Measurements from ENCODE around the gene NMBR.
"Not testable (repeated sequence)": the region's sequence is repeated elsewhere in the genome, so short reads cannot be mapped to it uniquely, and the experiment has no call there.

NMBR gene

GRCh38 chr6:142051404-142051803 is 95.5 kb downstream of the NMBR start:
- DNase-seq: no peak

GRCh38 chr6:142048593-142048980 is 98.3 kb downstream of the NMBR start:
- no peak for DNase-seq

DNA sequence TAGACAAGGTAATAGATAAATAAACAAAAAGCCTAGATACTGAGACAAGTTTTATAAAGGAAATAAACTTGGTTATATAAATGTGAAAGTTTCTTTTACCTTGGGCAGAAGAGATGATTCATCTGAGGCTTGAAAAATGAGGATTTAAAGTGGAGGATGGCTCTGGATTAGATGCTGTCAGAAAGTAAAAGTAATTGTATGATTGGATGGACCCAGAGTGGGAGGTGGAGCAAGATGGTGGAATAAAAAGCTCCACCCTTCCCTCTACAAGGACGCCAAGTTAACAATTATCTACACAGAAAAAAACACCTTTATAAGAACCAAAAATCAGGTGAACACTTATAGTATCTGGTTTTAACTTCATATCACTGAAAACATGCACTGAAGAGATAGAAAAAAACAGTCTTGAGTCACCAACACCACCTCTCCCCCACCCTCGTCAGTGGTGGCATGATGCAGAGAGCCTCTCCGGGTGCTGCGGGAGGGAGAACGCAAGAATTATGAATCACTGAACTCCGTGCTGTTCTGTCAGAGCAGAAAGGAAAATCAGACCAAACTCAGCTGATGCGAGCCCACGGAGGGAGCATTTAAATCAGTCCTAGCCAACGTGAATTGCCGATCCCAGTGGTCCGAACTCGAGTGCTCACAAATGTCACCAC is 98.9 kb downstream of the NMBR start:
- no peak for DNase-seq

GRCh38 chr6:142045380-142046278 is 101.3 kb downstream of the NMBR start:
- no peak for DNase-seq

- DNase-seq: no peak
These were observed 111.0 kb downstream of the NMBR start for GRCh38 chr6:142035890-142036289.

GRCh38 chr6:142031035-142031434 is 115.9 kb downstream of the NMBR start:
- DNase-seq: no peak

- no peak for DNase-seq
These were observed 116.8 kb downstream of the NMBR start for GRCh38 chr6:142030115-142030619.

- no peak for DNase-seq
These were observed 118.4 kb downstream of the NMBR start for GRCh38 chr6:142028527-142028926.

DNA sequence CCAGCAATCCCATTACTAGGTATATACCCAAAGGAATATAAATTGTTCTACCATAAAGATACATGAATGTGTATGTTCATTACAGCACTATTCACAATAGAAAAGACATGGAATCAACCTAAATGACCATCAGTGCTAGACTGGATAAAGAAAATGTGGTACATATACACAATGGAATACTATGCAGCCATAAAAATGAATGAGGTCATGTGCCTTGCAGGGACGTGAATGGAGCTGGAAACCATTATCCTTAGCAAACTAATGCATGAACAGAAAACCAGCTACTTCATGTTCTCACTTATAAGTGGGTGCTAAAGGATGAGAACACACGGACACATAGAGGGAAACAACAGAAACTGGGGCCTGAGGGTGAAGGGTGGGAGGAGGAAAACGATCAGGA is 119.1 kb downstream of the NMBR start:
- DNase-seq: not testable (repeated sequence)

GRCh38 chr6:142027074-142027473 is 119.8 kb downstream of the NMBR start:
- DNase-seq: no peak

- DNase-seq: no peak
These were observed 120.5 kb downstream of the NMBR start for GRCh38 chr6:142026471-142026870.
